Glutamatergic neuron (in vitro differentiated cells): ENCODE results near the gene RPS16. TPM values are rescaled to one million over a fixed set of nuclear protein-coding genes. Genes with fewer than 3 reads are reported as not detected.

ENCODE experiments used
- DNase-seq: peaks from one replicate; pipeline ENCODE4 v3.0.0; 2022
- H3K27ac Mint-ChIP-seq: one replicate; pipeline ENCODE4 v1.8.0; 2020; ENCODE audit warnings: mild to moderate bottlenecking, mixed read lengths, inconsistent platforms; ENCODE audit not compliant: unreplicated experiment
- H3K27me3 Mint-ChIP-seq: one replicate; pipeline ENCODE4 v1.8.0; 2020; ENCODE audit warnings: mild to moderate bottlenecking, moderate library complexity, mixed read lengths, inconsistent platforms; ENCODE audit not compliant: unreplicated experiment
- H3K36me3 Mint-ChIP-seq: one replicate; pipeline ENCODE4 v1.8.0; 2020; ENCODE audit warnings: mild to moderate bottlenecking, mixed read lengths, inconsistent platforms; ENCODE audit not compliant: unreplicated experiment
- H3K4me1 Mint-ChIP-seq: one replicate; pipeline ENCODE4 v1.8.0; 2020; ENCODE audit warnings: mild to moderate bottlenecking, low read depth, mixed read lengths, inconsistent platforms; ENCODE audit not compliant: unreplicated experiment
- H3K4me3 Mint-ChIP-seq: one replicate; pipeline ENCODE4 v1.8.0; 2020; ENCODE audit warnings: mild to moderate bottlenecking, mixed read lengths, inconsistent platforms; ENCODE audit not compliant: unreplicated experiment
- H3K9me3 Mint-ChIP-seq: one replicate; pipeline ENCODE4 v1.8.0; 2020; ENCODE audit warnings: mild to moderate bottlenecking, moderate library complexity, mixed read lengths, inconsistent platforms; ENCODE audit not compliant: unreplicated experiment
- total RNA-seq: library from RNA; stranded (reverse); fragmentation: NEBNext Ultra II Directional; extraction: Animal tissue kit (Norgen Biotek cat#: 25700); gene quantifications from one replicate; pipeline ENCODE4 v1.2.1, GENCODE V29; 2021; ENCODE audit not compliant: unreplicated experiment
- TF ChIP-seq, protein P1 (sequence below): fragments of 200-600 bp; sonication (generic); IDR thresholded peaks from one replicate; pipeline ENCODE4 v1.5.0; 2021; ENCODE audit not compliant: partially characterized antibody, unreplicated experiment

The RPS16 gene
- total RNA-seq, 1 donor from 2014 or later, result 912 TPM

DNA sequence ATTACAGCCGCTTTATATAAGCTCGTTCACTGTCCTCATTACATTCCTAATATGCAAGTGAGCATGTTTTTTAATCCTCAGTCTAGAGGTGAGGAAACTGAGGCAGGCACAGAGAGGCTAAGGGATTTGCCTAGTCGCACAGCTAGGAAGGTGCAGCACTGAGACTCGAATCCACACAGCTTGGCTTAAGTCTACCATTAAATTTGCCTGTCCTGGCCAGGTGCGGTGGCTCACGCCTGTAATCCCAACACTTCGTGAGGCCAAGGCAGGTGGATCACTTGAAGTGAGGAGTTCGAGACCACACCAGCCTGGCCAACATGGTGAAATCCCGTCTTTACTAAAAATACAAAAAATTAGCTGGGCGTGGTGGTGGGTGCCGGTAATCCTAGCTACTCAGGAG lies 8.0 kb downstream of the RPS16 start:
- H3K4me3 Mint-ChIP-seq, result no peak overlapping the region
- no peaks in the 10 kb centered on the region for H3K36me3 Mint-ChIP-seq
- TF ChIP-seq, protein P1, sequence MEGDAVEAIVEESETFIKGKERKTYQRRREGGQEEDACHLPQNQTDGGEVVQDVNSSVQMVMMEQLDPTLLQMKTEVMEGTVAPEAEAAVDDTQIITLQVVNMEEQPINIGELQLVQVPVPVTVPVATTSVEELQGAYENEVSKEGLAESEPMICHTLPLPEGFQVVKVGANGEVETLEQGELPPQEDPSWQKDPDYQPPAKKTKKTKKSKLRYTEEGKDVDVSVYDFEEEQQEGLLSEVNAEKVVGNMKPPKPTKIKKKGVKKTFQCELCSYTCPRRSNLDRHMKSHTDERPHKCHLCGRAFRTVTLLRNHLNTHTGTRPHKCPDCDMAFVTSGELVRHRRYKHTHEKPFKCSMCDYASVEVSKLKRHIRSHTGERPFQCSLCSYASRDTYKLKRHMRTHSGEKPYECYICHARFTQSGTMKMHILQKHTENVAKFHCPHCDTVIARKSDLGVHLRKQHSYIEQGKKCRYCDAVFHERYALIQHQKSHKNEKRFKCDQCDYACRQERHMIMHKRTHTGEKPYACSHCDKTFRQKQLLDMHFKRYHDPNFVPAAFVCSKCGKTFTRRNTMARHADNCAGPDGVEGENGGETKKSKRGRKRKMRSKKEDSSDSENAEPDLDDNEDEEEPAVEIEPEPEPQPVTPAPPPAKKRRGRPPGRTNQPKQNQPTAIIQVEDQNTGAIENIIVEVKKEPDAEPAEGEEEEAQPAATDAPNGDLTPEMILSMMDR, result no peak
- no peak for DNase-seq
- peaks cover 15% of the 10 kb centered on the region for H3K27me3 Mint-ChIP-seq
- peaks cover 2% of the 10 kb centered on the region for H3K4me1 Mint-ChIP-seq
- peaks cover 2% of the 10 kb centered on the region for H3K9me3 Mint-ChIP-seq
- H3K27ac Mint-ChIP-seq, result no peak overlapping the region

GRCh38 chr19:39426170-39426569 lies 9.6 kb downstream of the RPS16 start:
- H3K4me3 Mint-ChIP-seq, result no peak overlapping the region
- peaks cover 2% of the 10 kb centered on the region for H3K9me3 Mint-ChIP-seq
- TF ChIP-seq, protein P1, result no peak
- no peaks in the 10 kb centered on the region for H3K36me3 Mint-ChIP-seq
- peaks cover 2% of the 10 kb centered on the region for H3K4me1 Mint-ChIP-seq
- DNase-seq, result no peak
- peaks cover 15% of the 10 kb centered on the region for H3K27me3 Mint-ChIP-seq
- H3K27ac Mint-ChIP-seq, result no peak overlapping the region

GRCh38 chr19:39425744-39426143 lies 10.0 kb downstream of the RPS16 start:
- peaks cover 15% of the 10 kb centered on the region for H3K27me3 Mint-ChIP-seq
- peaks cover 2% of the 10 kb centered on the region for H3K4me1 Mint-ChIP-seq
- H3K9me3 Mint-ChIP-seq, result peaks cover 2% of the 10 kb centered on the region
- no peak for DNase-seq
- no peak overlapping the region for H3K27ac Mint-ChIP-seq
- H3K36me3 Mint-ChIP-seq, result no peaks in the 10 kb centered on the region
- no peak overlapping the region for H3K4me3 Mint-ChIP-seq
- TF ChIP-seq, protein P1, result no peak

DNA sequence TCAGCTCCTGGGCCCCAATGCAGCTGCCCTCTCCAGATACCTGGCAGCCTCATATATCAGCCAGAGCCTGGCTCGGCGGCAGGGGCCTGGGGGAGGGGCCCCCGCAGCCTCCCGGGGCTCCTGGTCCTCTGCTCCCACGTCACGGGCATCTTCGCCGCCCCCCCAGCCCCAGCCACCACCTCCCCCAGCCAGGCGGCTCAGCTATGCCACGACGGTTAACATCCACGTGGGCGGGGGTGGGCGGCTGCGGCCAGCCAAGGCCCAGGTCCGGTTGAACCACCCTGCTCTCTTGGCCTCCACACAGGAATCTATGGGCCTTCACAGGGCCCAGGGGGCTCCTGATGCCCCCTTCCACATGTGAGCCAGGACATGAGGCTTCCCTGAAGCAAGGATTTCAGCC lies 10.8 kb downstream of the RPS16 start:
- no peak for DNase-seq
- peaks cover 2% of the 10 kb centered on the region for H3K9me3 Mint-ChIP-seq
- no peak overlapping the region for H3K27ac Mint-ChIP-seq
- no peaks in the 10 kb centered on the region for H3K36me3 Mint-ChIP-seq
- peaks cover 15% of the 10 kb centered on the region for H3K27me3 Mint-ChIP-seq
- TF ChIP-seq, protein P1, result no peak
- peaks cover 2% of the 10 kb centered on the region for H3K4me1 Mint-ChIP-seq
- H3K4me3 Mint-ChIP-seq, result no peak overlapping the region

DNA sequence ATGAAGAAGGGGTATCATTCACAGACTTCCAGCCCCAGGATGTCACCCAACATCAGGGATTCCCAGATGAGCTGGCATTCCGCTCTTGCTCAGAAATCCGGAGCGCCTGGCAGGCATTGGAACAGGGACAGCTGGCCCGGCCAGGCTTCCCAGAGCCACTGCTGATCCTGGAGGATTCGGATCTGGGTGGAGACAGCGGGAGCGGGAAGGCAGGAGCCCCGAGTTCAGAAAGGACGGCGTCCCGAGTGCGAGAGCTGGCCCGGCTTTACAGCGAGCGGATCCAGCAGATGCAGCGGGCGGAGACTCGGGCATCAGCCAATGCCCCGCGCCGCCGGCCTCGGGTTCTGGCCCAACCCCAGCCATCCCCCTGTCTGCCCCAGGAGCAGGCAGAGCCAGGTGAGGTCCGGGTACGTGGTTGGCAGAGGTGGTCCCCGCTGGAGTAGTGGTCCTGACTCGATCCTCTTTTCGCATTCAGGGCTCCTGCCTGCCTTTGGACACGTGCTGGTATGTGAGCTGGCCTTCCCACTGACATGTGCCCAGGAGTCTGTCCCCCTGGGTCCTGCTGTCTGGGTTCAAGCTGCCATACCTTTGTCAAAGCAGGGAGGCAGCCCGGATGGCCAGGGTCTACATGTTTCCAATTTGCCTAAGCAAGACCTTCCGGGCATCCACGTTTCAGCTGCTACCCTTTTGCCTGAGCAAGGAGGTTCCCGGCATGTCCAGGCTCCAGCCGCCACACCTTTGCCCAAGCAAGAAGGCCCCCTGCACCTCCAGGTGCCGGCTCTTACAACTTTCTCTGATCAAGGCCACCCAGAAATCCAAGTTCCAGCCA lies 12.3 kb downstream of the RPS16 start:
- H3K27ac Mint-ChIP-seq, result no peak overlapping the region
- peaks cover 4% of the 10 kb centered on the region for H3K9me3 Mint-ChIP-seq
- DNase-seq, result no peak
- H3K4me3 Mint-ChIP-seq, result no peak overlapping the region
- peaks cover 16% of the 10 kb centered on the region for H3K27me3 Mint-ChIP-seq
- peaks cover 2% of the 10 kb centered on the region for H3K4me1 Mint-ChIP-seq
- no peaks in the 10 kb centered on the region for H3K36me3 Mint-ChIP-seq
- TF ChIP-seq, protein P1, result no peak
